Stimulated activated CD8-positive, alpha-beta memory T cell treated with anti-CD3 and anti-CD28 coated beads, Interleukin-12 subunit alpha, Interleukin-12 subunit beta, amount 100 ng/mL, for 24 hours (primary cell): Measurements from ENCODE around the gene OR2S2.
"Not testable (repeated sequence)": the region's sequence is repeated elsewhere in the genome, so short reads cannot be mapped to it uniquely, and the experiment has no call there.

Experiments
- DNase-seq: peaks from one replicate; pipeline ENCODE4 v3.0.0-alpha.2; 2020; ENCODE audit errors: extremely low read depth

OR2S2 gene

DNA sequence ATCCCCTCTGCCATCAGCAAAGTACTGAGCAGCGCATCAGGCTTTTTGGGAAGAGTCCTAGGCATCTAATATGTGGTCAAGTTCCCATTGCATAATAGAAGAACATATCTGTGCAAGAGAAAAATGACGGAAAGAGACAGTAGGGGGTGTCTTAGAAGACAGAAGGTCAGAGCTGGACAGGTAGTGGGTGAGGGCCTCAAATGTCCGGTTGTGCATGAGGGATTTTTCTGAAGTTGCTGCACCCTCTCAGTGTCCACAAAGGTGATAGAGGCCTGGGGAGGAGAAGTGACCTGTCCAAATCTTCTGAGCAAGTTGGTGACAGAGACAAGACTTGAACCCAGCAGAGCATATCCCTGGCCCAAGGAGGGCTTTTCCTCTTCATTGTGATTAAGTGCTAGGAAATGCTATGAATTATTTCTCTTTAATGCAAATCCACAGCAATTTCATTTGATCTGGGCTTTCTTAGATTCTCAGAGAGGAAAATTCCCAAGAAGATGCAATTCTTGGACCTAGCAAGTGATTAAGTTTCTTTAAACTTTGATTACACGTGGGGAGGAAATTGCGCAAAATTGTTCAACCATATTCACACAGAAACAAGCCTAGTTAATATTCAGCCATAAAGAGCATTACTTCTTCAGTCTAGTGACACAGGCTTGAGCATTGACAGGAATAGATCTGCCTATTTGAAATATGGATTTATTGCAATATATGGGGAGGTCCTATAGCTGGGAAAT lies at the start of gene OR2S2:
Gene OR2S2 (minus strand): TSS at position 51 of the 734 bp plus-strand sequence. CDS start 56 bp downstream, outside the sequence.
- no peak for DNase-seq

GRCh38 chr9:36007316-36007708 lies 49.4 kb upstream of the OR2S2 start:
- no peak for DNase-seq

- DNase-seq: no peak
Observed at GRCh38 chr9:36006549-36007315, 48.8 kb upstream of the OR2S2 start.

- no peak for DNase-seq
Observed at GRCh38 chr9:36005891-36006290, 47.9 kb upstream of the OR2S2 start.

DNA sequence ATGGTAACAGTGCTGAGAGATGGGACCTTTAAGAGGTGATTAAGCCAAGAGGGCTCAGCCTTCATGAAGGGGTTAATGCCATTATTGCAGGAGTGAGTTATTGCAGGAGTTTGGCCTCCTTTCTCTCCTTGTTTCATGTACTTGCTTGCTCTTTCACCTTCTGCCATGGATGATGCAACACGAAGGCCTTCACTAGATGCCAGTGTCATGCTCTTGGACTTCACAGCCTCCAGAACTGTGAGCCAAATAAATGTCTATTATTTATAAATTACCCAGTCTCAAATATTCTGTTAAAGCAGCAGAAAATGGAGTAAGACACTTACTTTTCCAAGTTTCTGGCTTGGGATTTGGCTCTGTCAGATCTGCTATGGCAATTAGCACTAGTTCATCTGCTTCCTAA lies 40.4 kb upstream of the OR2S2 start:
- DNase-seq: no peak

- DNase-seq: not testable (repeated sequence)
Observed at GRCh38 chr9:35997016-35997415, 39.1 kb upstream of the OR2S2 start.

- DNase-seq: no peak
Observed at GRCh38 chr9:35996358-35996970, 38.5 kb upstream of the OR2S2 start.

GRCh38 chr9:35994959-35995358 lies 37.0 kb upstream of the OR2S2 start:
- DNase-seq: no peak

DNA sequence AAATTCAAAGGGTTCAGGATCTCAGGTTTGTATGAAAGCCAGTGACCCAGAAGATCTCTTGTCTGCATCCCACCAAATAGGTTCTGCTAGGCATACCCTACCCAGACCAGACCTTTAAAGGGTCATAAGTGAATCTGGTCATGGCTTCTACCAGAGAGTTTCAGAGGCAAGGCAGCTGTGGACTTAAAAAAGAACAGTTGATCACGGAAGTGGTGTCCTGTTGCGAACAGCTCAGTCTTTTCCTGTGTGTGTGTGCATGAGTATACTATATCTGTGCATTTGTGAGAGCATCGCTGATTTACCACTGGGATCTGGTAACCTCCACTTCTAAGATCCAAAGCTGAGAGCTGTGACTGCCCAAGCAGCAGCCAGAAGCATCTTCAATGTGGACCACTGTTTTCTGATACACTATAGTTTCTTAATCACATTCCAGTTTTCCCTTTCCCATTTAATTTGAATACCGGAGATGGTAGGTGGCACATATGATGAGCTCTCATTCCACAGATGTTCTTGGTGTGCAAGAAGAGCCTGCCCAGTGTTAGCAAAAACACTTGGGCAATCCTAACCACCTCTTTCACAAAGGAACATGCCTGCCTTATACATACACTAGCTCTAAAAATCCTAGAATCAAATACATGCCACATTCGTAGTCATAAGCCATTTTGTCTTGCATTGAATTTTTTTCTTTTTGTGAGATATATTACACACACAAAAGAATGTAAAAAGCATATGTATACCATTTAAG lies 36.2 kb upstream of the OR2S2 start:
- DNase-seq: no peak

- not testable (repeated sequence) for DNase-seq
Observed at GRCh38 chr9:35993136-35993535, 35.2 kb upstream of the OR2S2 start.

- no peak for DNase-seq
Observed at GRCh38 chr9:35990155-35990554, 32.2 kb upstream of the OR2S2 start.

GRCh38 chr9:35984021-35984420 lies 26.1 kb upstream of the OR2S2 start:
- DNase-seq: no peak

DNA sequence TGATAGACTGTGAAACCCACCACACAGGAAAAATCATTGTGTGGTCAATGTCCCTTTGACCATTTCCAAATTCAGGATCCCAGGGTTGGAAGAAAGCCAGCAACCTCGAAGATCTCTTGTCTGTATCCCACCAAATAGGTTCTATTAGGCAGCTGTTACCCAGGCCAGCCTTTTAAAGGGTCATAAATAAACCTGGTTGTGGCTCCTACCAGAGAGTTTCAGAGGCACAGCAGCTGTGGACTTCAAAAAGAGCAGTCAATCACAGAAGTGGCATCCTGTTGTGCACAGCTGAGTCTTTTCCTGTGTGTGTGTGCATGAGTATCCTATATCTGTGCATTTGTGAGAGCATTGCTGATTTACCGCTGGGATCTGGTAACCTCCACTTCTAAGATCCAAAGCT lies 23.7 kb upstream of the OR2S2 start:
- no peak for DNase-seq

DNA sequence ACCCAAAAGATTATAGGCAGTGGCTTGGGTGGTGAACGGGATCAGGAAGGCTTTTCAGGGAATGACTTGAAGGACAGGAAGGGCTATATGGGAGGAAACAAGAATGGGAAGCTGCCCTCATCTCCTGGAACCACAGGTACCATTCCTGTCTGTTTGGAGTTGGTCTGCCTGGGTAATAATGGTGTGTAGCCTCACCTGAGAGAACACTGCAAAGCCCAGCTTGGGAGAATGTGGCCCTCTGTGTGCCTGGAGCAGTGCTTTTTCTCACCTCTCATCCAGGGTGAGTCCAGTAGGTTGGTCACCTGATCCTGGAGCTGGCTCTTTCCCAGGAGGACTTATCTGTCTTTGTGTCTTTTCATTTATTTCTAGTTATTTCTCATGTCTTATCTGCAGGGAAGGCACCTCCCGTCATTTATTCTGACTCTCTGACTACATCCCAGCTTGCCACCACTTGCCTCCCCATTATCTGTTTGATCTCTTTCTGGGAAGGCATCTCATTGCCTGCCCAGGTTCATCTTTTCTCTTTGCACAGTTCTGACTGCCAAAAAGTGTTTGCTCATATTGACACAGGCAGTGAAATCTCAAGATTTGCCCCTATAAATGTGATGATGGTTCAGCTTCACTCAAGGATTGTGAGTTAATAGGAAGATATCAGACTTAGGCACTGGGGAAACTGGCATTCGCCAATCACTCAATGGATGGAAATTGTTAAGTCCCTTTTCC lies 22.5 kb upstream of the OR2S2 start:
- no peak for DNase-seq

- no peak for DNase-seq
Observed at GRCh38 chr9:35978792-35979191, 20.8 kb upstream of the OR2S2 start.

GRCh38 chr9:35976726-35977125 lies 18.8 kb upstream of the OR2S2 start:
- no peak for DNase-seq

DNA sequence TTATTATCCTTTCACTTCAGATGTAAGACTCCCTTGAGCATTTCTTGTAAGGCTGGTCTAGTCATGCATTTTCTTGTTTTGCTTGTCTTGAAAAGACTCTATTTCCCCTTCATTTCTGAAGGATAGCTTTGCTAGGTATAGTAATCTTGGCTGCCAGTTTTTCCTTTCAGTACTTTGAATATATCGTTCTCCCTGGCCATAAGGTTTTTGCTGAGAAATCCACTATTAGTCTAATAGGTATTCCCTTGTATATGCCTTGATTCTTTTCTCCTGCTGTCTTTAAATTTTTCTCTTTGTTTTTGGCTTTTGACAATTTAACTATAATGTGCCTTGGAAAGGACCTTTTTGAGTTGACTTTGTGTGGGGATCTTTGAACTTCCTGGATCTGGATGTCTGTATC lies 16.8 kb upstream of the OR2S2 start:
- no peak for DNase-seq

DNA sequence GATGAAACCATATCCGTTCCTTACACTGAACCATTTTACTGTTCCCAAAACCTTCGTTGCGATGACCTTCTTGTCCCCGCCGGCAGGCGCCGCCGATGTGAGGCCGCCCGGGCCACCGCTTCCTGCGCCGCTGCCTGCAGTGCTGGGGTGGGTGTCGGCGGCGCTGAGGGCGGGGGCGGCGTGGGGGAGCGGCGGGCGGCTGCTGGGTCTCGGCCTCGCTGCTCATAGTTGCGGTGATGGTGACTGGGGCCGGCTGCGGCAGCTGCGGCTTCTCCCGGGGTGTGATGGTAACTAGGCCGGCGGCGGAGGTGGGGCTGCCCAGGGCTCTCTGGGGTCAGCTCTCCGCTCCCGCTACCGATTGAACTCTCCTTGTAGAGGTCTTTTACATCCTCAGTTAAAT lies 14.1 kb upstream of the OR2S2 start:
- DNase-seq: no peak

GRCh38 chr9:35967042-35967441 lies 9.1 kb upstream of the OR2S2 start:
- no peak for DNase-seq

DNA sequence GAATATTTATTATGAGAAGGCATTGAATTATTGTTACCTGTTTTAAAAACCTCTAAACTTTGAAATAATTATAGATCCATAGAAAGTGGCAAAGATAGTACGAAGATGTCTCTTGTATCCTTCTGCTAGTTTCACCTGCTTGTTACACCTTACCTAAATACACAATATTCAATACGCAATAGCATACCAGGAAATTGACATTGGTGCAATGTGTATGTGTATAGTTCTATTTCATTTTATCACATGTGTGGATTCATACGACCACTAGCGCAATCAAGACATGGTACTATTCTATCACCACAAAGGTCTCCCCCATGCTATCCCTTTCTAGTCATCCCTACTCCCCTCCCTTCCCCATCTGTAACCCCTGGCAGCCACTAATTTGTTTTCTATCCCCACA lies 8.5 kb upstream of the OR2S2 start:
- no peak for DNase-seq

DNA sequence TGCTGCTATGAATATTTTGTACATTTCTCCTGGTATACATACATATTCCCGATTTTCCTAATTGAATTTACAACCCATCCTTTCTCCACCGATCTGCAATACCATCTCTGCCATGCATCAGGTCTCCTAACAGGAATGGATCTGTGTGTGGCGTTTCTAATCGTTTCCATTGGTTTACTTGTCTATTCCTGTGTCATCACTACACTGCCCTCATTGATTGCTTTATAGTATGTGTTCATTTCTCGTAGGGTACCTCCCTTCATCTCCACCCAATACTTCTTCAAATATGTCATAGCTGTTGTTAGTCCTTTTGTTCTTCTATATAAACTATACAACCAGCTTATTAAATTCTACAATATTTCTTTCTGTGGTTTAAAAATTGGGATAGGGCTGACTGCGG lies 7.1 kb upstream of the OR2S2 start:
- DNase-seq: no peak
